GM19395 (cell line): ENCODE data around the gene FBXL7.

ENCODE experiments used
- ATAC-seq: cut with Tn5 transposase; IDR thresholded peaks from one replicate; pipeline ENCODE4 v1.9.1; 2021; ENCODE audit warnings: mild to moderate bottlenecking, moderate library complexity; ENCODE audit not compliant: unreplicated experiment

Gene FBXL7

GRCh38 chr5:15609076-15609725 is 109.2 kb downstream of the FBXL7 start:
- ATAC-seq: no peak

- no peak for ATAC-seq
Observed at GRCh38 chr5:15610216-15610615, 110.2 kb downstream of the FBXL7 start.

GRCh38 chr5:15611008-15611407 is 111.0 kb downstream of the FBXL7 start:
- ATAC-seq: no peak

GRCh38 chr5:15612915-15613635 is 113.1 kb downstream of the FBXL7 start:
- ATAC-seq: no peak

- no peak for ATAC-seq
Observed at GRCh38 chr5:15614679-15615078, 114.7 kb downstream of the FBXL7 start.

- ATAC-seq: no peak
Observed at GRCh38 chr5:15615859-15616258, 115.9 kb downstream of the FBXL7 start.

GRCh38 chr5:15618938-15619337 is 119.0 kb downstream of the FBXL7 start:
- ATAC-seq: no peak

- ATAC-seq: no peak
Observed at GRCh38 chr5:15620501-15620900, 120.5 kb downstream of the FBXL7 start.

GRCh38 chr5:15621094-15621493 is 121.1 kb downstream of the FBXL7 start:
- ATAC-seq: no peak

- ATAC-seq: no peak
Observed at GRCh38 chr5:15623794-15624193, 123.8 kb downstream of the FBXL7 start.

GRCh38 chr5:15627109-15627508 is 127.1 kb downstream of the FBXL7 start:
- ATAC-seq: no peak

- ATAC-seq: no peak
Observed at GRCh38 chr5:15627647-15628046, 127.7 kb downstream of the FBXL7 start.

GRCh38 chr5:15630441-15630840 is 130.5 kb downstream of the FBXL7 start:
- ATAC-seq: no peak

GRCh38 chr5:15634591-15635288 is 134.8 kb downstream of the FBXL7 start:
- no peak for ATAC-seq

GRCh38 chr5:15635289-15635616 is 135.3 kb downstream of the FBXL7 start:
- no peak for ATAC-seq

- no peak for ATAC-seq
Observed at GRCh38 chr5:15637345-15637744, 137.4 kb downstream of the FBXL7 start.

- ATAC-seq: no peak
Observed at GRCh38 chr5:15637886-15638285, 137.9 kb downstream of the FBXL7 start.

GRCh38 chr5:15638296-15638695 is 138.3 kb downstream of the FBXL7 start:
- ATAC-seq: no peak

- no peak for ATAC-seq
Observed at GRCh38 chr5:15639288-15639687, 139.3 kb downstream of the FBXL7 start.

- ATAC-seq: no peak
Observed at GRCh38 chr5:15640116-15640515, 140.1 kb downstream of the FBXL7 start.

GRCh38 chr5:15643731-15644130 is 143.8 kb downstream of the FBXL7 start:
- no peak for ATAC-seq
